ENCODE measurements around the gene TLL1.

DNA sequence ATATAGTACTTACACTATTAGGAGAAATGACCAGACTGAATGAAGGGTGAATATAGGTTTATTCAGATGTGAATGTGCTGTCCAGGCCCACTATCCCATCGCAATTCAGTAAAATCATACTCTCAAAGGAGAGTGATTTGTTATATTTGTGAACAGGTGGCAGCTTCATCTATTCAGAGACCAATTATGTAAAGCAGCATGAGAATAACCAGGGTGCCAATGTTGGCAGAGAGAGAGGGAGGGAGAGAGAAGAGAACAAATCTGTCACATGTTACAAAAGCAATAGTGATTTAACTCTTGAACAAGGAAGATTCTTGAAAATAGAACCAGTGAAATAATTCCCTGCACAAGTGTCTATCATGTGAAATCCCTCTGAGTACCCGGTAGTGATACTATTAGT, 38.9 kb upstream of the TLL1 start:
- TF ChIP-seq, protein P1, sequence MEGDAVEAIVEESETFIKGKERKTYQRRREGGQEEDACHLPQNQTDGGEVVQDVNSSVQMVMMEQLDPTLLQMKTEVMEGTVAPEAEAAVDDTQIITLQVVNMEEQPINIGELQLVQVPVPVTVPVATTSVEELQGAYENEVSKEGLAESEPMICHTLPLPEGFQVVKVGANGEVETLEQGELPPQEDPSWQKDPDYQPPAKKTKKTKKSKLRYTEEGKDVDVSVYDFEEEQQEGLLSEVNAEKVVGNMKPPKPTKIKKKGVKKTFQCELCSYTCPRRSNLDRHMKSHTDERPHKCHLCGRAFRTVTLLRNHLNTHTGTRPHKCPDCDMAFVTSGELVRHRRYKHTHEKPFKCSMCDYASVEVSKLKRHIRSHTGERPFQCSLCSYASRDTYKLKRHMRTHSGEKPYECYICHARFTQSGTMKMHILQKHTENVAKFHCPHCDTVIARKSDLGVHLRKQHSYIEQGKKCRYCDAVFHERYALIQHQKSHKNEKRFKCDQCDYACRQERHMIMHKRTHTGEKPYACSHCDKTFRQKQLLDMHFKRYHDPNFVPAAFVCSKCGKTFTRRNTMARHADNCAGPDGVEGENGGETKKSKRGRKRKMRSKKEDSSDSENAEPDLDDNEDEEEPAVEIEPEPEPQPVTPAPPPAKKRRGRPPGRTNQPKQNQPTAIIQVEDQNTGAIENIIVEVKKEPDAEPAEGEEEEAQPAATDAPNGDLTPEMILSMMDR (IDR thresholded peaks at IDR 0.05; ENCODE audit: extremely low read depth in 1 of 2, insufficient read depth in 1 of 2, low read depth in 1 of 2, low read length in 2 of 2): no peak
- no peak for TF ChIP-seq JUN (IDR thresholded peaks at IDR 0.05; ENCODE audit: borderline replicate concordance, insufficient read depth, insufficient read length, low read depth)

Data from endothelial cell of umbilical vein (primary cell).